Endothelial cell of umbilical vein (primary cell): ENCODE measurements around the gene CFAP46.

ENCODE experiments used
- EZH2 ChIP-seq: IDR thresholded peaks from 2 replicates; pipeline ENCODE4 v1.6.1; 2012; ENCODE audit warnings: borderline replicate concordance, low read depth, mild to moderate bottlenecking, moderate library complexity, low read length, inconsistent platforms; ENCODE audit not compliant: severe bottlenecking
- GATA2 ChIP-seq: IDR thresholded peaks from 2 replicates; pipeline ENCODE4 v1.7.0; 2011; ENCODE audit warnings: low read depth, mild to moderate bottlenecking, moderate library complexity, mixed read lengths, low read length; ENCODE audit not compliant: insufficient read length, insufficient read depth
- POLR2A ChIP-seq: IDR thresholded peaks from 2 replicates; pipeline ENCODE4 v1.6.1; 2012; ENCODE audit warnings: low read depth, mild to moderate bottlenecking, control low read depth, low read length
- POLR2AphosphoS5 ChIP-seq: IDR thresholded peaks from 2 replicates; pipeline ENCODE4 v1.6.1; 2012; ENCODE audit warnings: low read depth, mild to moderate bottlenecking, control low read depth, low read length, moderate library complexity; ENCODE audit not compliant: insufficient read depth
- TF ChIP-seq, protein P1 (sequence below), 2 donors: IDR thresholded peaks; 1 replicate in 1 of 2; 2 replicates in 1 of 2; pipeline ENCODE4 v1.5.1; 2011; ENCODE audit warnings: low read length in 2 of 2, mild to moderate bottlenecking in 2 of 2, moderate library complexity in 2 of 2, control low read depth in 1 of 2, inconsistent platforms in 1 of 2, low read depth in 1 of 2; ENCODE audit not compliant: insufficient read depth in 1 of 2; ENCODE audit errors: extremely low read depth in 1 of 2
- TF ChIP-seq, protein P2 (sequence below): IDR thresholded peaks from 2 replicates; pipeline ENCODE4 v1.6.1; 2011; ENCODE audit not compliant: insufficient read depth, insufficient read length

DNA sequence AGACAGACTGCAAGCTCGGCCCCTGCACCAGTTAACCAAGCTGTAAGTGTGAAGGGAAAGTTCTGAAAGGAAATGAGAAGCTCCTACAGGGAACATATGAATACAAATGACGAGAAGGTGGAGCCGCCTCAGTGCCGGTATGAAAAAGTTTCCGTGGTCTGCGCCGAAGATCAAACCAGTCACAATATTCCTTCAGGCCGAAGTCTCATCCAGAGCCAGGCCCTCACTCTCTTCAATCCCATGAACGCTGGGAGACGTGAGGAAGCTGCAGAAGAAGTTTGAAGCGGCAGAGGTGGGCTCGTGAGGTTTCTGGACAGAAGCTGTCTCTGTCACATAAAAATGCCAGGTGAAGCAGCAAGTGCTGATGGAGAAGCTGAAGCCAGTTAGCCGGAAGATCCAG, 71.9 kb downstream of the CFAP46 start:
- TF ChIP-seq POLR2AphosphoS5, result no peak
- TF ChIP-seq GATA2, result no peak
- TF ChIP-seq, protein P1, sequence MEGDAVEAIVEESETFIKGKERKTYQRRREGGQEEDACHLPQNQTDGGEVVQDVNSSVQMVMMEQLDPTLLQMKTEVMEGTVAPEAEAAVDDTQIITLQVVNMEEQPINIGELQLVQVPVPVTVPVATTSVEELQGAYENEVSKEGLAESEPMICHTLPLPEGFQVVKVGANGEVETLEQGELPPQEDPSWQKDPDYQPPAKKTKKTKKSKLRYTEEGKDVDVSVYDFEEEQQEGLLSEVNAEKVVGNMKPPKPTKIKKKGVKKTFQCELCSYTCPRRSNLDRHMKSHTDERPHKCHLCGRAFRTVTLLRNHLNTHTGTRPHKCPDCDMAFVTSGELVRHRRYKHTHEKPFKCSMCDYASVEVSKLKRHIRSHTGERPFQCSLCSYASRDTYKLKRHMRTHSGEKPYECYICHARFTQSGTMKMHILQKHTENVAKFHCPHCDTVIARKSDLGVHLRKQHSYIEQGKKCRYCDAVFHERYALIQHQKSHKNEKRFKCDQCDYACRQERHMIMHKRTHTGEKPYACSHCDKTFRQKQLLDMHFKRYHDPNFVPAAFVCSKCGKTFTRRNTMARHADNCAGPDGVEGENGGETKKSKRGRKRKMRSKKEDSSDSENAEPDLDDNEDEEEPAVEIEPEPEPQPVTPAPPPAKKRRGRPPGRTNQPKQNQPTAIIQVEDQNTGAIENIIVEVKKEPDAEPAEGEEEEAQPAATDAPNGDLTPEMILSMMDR (IDR thresholded peaks at IDR 0.05; ENCODE audit: extremely low read depth in 1 of 2, insufficient read depth in 1 of 2, low read depth in 1 of 2, low read length in 2 of 2), result no peak
- TF ChIP-seq, protein P2, sequence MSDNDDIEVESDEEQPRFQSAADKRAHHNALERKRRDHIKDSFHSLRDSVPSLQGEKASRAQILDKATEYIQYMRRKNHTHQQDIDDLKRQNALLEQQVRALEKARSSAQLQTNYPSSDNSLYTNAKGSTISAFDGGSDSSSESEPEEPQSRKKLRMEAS, result no peak
- TF ChIP-seq EZH2, result no peak
- TF ChIP-seq POLR2A, result no peak
